SJCRH30 (cell line): ENCODE results near the gene TBC1D22A. TPM values are rescaled to one million over a fixed set of nuclear protein-coding genes. Genes with fewer than 3 reads are reported as not detected.
"Not testable (repeated sequence)": the region's sequence is repeated elsewhere in the genome, so short reads cannot be mapped to it uniquely, and the experiment has no call there.

ENCODE experiments used
- DNase-seq, 2 experiments: peaks; one replicate each; pipeline ENCODE4 v3.0.0-alpha.2; 2015 to 2020
- H3K27ac ChIP-seq: fragments of 250-450 bp; sonication (Bioruptor Pico); 2 replicates; pipeline ENCODE4 v1.5.1; 2020; ENCODE audit warnings: mild to moderate bottlenecking, moderate library complexity
- H3K27me3 ChIP-seq: fragments of 250-450 bp; sonication (Bioruptor Pico); 2 replicates; pipeline ENCODE4 v1.5.1; 2020; ENCODE audit warnings: mild to moderate bottlenecking, moderate library complexity
- H3K36me3 ChIP-seq: fragments of 250-450 bp; sonication (Bioruptor Pico); 2 replicates; pipeline ENCODE4 v1.5.1; 2020; ENCODE audit warnings: mild to moderate bottlenecking, moderate library complexity
- H3K4me1 ChIP-seq: fragments of 250-450 bp; sonication (Bioruptor Pico); 2 replicates; pipeline ENCODE4 v1.5.1; 2020; ENCODE audit warnings: mild to moderate bottlenecking, moderate library complexity
- H3K4me3 ChIP-seq: fragments of 250-450 bp; sonication (Bioruptor Pico); 2 replicates; pipeline ENCODE4 v1.5.1; 2020; ENCODE audit warnings: mild to moderate bottlenecking, moderate library complexity
- H3K9me3 ChIP-seq: fragments of 250-450 bp; sonication (Bioruptor Pico); replicated peaks from 2 replicates; pipeline ENCODE4 v1.5.1; 2020; ENCODE audit warnings: mild to moderate bottlenecking, moderate library complexity
- total RNA-seq: library from RNA; depleted of rRNA; stranded (reverse); fragments of >200 nt; shearing (Covaris generic); gene quantifications from 2 replicates; pipeline ENCODE4 v1.2.3, GENCODE V29; 2014

The TBC1D22A gene
- total RNA-seq, 1 experiment from 2014 or later: 8.9 TPM

DNA sequence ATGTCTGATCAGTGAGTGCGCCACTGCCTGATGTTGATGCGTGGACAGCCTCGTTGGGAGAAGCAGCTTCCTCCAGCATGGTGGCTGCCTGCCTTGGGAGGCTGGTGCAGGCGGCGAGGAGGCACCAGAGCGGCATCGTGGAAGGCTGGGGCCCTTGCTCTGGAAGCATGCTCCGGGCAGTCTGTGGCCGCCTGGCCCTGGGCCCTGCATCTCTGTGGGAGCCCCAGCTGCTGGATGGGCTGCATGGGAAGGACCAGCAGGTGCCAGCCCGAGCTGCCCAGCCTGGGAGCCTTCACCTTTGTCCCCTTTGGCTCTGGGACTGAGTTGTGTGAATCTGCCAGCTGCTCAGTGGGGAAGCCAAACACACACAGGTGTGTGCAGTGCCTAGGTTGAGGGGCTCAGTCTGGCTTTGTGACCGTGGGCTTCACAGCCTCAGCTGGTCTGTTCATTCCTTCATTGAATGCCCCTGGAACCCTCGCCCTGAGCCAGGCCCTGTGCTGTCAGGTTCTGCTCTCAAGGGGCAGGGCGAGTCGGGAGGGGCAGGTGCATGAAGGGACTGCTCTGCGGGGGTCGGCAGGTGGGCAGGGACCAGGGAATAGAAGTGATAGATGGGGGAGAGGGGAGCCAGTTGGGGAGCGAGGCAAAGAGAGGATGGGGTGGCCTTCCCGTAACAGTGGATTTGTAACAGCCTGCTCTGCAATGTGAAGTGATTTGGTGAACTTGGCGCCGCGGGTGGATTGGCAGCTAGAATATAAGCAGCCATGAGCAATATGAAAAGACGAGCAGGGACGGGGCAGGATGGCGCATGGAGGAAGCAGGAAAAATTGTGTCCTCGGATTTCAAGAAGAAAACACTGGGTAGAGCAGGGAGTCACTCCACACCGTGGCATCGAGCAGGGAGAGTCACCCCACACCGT is 354.2 kb downstream of the TBC1D22A start:
- Histone ChIP-seq H3K36me3 (no peaks in the 10 kb centered on the region), H3K9me3 (no peaks in the 10 kb centered on the region), H3K4me1 (no peaks in the 10 kb centered on the region), H3K27me3 (no peaks in the 10 kb centered on the region), H3K4me3 (no peak overlapping the region), H3K27ac (no peak overlapping the region)
- no peak for DNase-seq

DNA sequence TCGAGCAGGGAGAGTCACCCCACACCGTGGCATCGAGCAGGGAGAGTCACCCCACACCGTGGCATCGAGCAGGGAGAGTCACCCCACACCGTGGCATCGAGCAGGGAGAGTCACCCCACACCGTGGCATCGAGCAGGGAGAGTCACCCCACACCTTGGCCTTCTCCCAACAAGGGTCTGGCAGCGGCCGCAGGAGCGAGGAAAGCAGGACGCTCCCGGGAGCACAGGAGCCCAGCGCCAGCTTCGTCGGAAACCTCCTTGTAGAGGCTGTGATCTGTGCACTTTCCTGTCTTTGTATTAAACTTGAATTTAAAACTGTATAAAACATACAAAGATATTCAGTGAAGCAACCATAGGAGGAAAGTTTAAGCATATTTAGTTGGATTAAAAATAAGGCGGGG is 355.0 kb downstream of the TBC1D22A start:
- DNase-seq, H3K36me3 ChIP-seq, H3K27me3 ChIP-seq, H3K9me3 ChIP-seq, H3K4me1 ChIP-seq, H3K27ac ChIP-seq, H3K4me3 ChIP-seq: not testable (repeated sequence)

DNA sequence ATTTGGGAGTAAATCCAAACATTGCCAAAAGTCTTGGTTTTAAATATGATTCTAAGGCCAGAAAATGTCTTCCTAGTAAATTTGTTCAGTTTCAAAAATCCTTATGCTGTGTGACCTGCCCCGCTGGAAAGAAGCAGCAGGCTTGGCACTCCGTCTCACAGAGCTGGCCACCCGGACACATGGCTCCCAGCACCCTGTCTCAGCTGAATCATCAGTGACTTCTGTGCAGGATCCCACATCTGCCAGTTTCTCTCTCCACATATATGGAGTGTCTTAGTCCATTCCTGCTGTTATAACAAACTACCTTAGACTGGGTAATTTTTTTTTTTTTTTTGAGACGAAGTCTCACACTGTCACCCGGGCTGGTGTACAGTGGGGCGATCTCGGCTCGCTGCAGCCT is 356.7 kb downstream of the TBC1D22A start:
- Histone ChIP-seq H3K36me3 (no peaks in the 10 kb centered on the region), H3K4me1 (no peaks in the 10 kb centered on the region), H3K27me3 (no peaks in the 10 kb centered on the region), H3K27ac (no peak overlapping the region), H3K9me3 (no peaks in the 10 kb centered on the region), H3K4me3 (no peak overlapping the region)
- DNase-seq: no peak

DNA sequence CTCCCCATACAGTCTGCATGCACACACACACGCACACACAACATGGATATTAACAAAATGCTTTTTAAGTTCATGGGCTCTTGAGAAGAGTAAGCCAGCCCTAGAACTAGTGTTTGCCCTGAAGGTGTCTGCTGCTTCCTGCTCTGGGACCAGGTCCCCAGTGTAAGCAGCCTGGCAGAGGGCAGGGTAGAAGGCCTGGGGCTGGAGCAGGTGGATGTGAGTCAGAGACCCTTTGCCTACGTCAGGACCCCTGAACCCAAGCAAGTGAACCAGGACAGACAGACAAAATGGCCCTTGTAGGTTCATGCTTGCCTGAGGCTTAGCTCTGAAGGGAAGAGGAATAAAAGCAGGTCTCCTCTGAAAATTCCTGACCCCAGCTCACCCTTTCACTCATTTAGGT is 357.9 kb downstream of the TBC1D22A start:
- DNase-seq: no peak
- Histone ChIP-seq H3K27ac (no peak overlapping the region), H3K4me1 (no peaks in the 10 kb centered on the region), H3K36me3 (no peaks in the 10 kb centered on the region), H3K4me3 (no peak overlapping the region), H3K9me3 (no peaks in the 10 kb centered on the region), H3K27me3 (no peaks in the 10 kb centered on the region)

DNA sequence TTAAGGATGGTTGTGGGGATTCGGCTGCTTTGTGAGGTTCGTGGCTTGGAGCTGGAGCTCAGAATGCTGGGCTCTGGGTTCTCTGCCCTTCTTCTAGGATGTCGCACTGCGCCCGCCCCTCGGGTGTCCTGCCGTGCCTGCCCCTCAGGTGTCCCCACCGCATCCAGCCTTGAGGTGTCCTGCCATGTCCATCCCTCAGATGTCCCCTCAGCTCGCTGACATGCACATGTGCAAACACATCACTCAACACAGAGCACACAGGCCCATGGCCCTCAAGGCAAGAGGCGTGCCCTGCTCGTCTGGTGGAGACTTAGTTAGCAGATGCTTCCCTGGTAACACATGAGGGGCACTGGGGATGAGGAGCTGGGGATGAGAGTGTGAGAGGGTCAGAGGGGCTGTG is 359.3 kb downstream of the TBC1D22A start:
- no peak overlapping the region for H3K27ac ChIP-seq
- no peak overlapping the region for H3K4me3 ChIP-seq
- DNase-seq: no peak
- H3K9me3 ChIP-seq: no peaks in the 10 kb centered on the region
- H3K27me3 ChIP-seq: no peaks in the 10 kb centered on the region
- H3K36me3 ChIP-seq: no peaks in the 10 kb centered on the region
- H3K4me1 ChIP-seq: no peaks in the 10 kb centered on the region

DNA sequence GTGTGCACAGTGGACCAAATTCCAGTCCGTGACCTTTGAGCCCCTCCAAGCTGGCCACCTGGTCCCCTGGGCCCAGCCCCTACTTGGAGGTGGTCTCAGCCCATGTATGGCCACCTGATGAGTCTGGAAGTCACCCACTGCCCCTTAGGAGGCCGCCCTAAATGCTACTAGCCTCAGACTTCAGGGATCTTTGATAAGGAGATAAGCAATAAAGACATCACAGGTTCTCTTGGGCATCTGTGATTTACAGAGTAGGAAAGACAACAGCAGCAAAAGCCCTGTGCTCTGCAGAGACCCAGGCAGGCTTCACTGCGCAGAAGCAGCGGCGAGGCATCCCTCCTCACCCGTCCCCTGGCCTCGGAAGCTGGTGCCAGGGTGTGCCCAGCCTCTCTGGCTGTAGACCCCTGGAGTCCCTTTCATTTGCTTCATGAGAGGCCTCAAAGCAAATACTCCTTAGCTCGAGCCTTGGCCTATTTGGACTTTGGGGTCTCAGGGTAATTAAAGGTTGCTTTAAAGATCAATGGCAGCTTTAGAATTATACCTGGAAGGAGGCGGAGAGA is 360.1 kb downstream of the TBC1D22A start:
- Histone ChIP-seq H3K27me3 (no peaks in the 10 kb centered on the region), H3K36me3 (no peaks in the 10 kb centered on the region), H3K27ac (no peak overlapping the region), H3K9me3 (no peaks in the 10 kb centered on the region), H3K4me1 (no peaks in the 10 kb centered on the region), H3K4me3 (no peak overlapping the region)
- no peak for DNase-seq

DNA sequence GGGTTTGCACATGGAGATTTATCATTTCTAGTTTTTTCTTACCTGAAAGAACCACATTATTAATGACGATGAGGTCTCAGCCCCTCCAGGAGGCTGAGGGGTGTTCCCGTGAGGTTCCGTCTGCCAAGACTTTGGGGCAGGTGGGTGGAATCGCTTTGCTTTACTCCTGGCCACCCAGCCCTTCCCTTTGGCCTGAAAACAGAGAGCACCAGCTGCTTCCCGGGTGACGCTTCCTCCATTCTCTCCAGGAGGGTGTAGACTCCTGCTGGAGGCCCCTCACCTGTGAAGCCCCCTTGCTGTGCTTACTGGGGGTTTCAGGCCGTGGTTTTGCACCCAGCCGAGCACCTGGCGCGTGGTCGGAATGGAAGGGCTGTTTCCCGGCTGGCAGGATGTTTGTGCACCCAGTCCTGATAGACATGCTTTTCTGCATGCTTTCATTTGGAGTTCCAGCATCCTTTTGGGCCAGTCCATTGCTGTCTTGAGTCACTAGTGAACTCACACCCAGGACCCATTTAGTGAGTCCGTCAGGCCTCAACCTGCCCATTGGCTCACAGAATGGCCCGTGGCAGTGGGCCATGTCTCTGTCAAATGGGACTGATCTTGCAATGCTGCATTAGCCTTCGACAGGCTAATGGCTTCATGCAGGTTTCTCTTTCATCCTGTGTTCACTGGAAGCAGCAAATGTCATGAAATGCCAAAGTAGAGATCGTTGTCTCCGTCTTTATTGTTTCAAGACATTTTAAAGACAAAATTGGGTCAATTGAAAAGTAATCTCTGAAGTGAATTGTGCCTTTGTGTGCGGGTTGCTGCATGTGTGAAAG is 360.8 kb downstream of the TBC1D22A start:
- no peaks in the 10 kb centered on the region for H3K4me1 ChIP-seq
- no peak for DNase-seq
- H3K4me3 ChIP-seq: no peak overlapping the region
- H3K36me3 ChIP-seq: no peaks in the 10 kb centered on the region
- no peaks in the 10 kb centered on the region for H3K9me3 ChIP-seq
- no peaks in the 10 kb centered on the region for H3K27me3 ChIP-seq
- H3K27ac ChIP-seq: no peak overlapping the region

DNA sequence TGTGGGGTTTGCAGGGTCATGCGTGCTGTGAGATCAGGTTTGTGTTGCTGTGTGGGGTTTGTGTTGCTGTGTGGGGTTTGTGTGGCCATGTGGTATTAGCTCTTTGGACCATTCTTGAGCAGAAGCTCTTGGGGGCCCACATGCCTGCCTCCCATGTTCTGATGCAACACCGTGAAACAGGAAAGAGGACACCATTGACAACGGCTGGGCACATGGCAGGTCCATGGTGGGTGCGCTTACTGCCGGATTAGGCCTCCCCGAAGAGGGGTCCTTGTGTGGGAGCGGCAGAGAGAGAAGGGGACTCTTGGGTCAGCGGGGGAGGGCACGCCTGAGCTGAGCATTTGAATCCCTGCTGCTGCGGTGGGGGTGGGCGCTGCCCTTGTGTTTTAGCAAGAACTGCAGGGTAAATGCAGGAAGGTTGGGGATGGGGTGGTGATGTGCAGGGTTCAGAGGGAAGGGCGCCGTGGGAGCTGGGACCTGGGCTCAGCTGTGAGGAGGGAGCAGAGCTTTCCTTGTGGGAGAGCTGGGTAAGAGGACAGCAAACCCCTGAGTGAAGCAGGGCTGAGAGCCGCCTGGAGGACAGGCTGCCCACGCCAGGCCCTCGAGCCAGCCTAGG is 361.5 kb downstream of the TBC1D22A start:
- Histone ChIP-seq H3K27ac (no peak overlapping the region), H3K9me3 (no peaks in the 10 kb centered on the region), H3K27me3 (no peaks in the 10 kb centered on the region), H3K4me1 (no peaks in the 10 kb centered on the region), H3K36me3 (no peaks in the 10 kb centered on the region), H3K4me3 (no peak overlapping the region)
- DNase-seq: no peak

DNA sequence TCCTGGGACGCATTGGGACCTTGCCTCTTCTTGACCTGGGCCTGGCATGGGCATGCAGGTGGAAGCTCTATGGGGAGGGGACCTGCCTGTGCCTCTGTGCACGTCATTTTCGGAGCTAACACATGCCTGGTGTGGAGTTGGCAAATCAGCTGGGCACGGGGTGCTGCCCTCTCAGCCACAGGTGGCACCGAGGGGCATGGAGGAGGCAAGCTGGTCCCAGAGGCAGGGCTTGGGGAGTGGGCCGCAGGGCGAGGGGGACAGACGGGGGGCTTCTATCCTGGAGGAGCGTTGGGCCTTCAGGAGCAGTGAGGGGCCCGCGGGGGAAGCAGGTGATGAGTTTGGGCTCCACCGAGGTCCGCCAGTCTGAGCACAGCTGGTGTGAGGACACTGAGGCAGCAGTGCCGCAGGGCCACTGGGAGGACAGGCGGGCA is 362.0 kb downstream of the TBC1D22A start:
- no peaks in the 10 kb centered on the region for H3K27me3 ChIP-seq
- no peak overlapping the region for H3K4me3 ChIP-seq
- H3K36me3 ChIP-seq: no peaks in the 10 kb centered on the region
- no peaks in the 10 kb centered on the region for H3K4me1 ChIP-seq
- no peaks in the 10 kb centered on the region for H3K9me3 ChIP-seq
- DNase-seq: no peak
- no peak overlapping the region for H3K27ac ChIP-seq

DNA sequence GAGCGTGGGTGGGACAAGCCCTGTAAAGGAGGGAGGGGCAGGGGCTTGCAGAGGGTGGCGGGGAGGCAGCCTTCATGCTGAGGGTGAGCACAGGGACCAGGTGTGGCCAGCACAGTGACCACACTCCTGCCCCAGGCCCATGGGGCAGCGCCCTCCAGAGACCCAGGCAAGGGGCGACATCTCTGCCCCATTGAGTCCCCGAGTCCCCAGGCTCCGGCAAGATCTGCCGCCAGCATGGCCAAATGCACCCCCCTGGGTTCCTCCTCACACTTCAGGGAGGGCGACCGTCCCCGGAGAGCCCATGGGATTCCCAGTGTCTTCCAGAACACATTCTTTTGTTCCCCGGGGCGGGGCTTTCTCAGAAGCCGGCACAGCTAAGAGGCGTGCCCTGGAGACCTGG is 362.5 kb downstream of the TBC1D22A start:
- H3K4me3 ChIP-seq: no peak overlapping the region
- no peak for DNase-seq
- no peaks in the 10 kb centered on the region for H3K9me3 ChIP-seq
- no peaks in the 10 kb centered on the region for H3K36me3 ChIP-seq
- no peak overlapping the region for H3K27ac ChIP-seq
- no peaks in the 10 kb centered on the region for H3K4me1 ChIP-seq
- no peaks in the 10 kb centered on the region for H3K27me3 ChIP-seq

DNA sequence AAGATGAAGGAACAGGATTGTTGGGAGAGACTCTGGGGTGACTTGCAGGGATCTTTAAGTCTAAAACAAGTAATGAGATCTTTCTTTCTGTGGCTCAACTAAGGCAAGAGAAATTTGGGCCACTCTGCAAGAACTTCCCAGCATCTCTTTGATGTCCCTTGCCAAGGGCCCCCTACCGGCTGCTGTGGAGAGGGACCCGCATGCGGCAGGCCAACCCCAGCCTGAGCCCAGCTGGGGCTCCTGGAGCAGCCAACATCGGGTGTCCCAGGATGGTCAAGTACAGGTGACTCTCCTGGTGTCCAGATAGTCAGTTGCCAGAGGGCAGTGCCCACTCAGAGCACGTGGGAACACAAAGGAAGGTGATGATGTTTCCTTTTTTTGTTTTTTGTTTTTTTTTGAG is 363.2 kb downstream of the TBC1D22A start:
- Histone ChIP-seq H3K27me3 (no peaks in the 10 kb centered on the region), H3K36me3 (no peaks in the 10 kb centered on the region), H3K4me3 (no peak overlapping the region), H3K9me3 (no peaks in the 10 kb centered on the region), H3K27ac (no peak overlapping the region), H3K4me1 (no peaks in the 10 kb centered on the region)
- DNase-seq: no peak

DNA sequence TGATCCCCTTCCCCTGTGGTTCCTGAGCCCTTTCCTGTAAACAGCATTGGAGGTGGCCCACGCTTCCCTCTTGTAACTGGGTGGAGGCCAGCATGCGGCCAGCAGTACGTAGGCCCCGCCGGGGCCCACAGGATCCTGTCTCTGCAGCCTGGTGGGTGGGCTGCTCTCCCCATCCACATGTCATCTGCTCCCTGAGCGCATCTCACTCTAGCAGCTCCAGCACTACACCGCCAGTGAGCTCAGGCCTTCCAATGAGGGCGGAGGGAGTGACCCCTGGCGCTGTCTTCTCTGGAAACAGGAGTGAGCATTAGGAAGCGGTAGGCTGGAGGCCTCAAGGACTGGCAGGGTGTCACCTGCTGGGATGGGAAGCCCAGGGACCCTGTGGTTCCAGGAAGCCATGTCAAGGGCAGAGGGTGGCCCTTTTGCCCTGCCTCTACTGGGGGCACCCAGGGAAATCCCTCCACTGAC is 363.9 kb downstream of the TBC1D22A start:
- DNase-seq: no peak
- Histone ChIP-seq H3K27me3 (no peaks in the 10 kb centered on the region), H3K9me3 (no peaks in the 10 kb centered on the region)

DNA sequence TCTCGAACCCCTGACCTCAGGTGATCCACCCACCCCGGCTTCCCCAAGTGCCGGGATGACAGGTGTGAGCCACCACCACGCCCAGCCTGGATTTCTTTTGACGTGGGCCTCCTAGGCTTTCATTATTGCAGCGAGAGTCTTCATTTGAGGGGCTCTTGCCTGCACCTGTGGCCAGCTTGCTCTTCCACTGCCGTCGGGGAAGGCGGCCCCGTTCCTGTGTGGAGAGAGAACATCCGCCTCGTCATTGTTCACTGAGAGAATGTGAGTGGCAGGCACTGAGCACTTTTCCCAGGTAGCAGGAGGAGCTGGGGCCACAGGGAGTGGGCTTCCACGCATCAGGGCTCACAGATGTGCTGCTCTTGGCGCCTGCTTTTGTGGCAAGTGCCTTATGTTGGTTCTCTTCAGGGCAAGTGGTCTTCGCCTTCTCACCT is 365.0 kb downstream of the TBC1D22A start:
- H3K27me3 ChIP-seq: no peaks in the 10 kb centered on the region
- H3K4me1 ChIP-seq: no peaks in the 10 kb centered on the region
- H3K36me3 ChIP-seq: no peaks in the 10 kb centered on the region
- H3K27ac ChIP-seq: no peak overlapping the region
- H3K4me3 ChIP-seq: no peak overlapping the region
- DNase-seq: no peak
- H3K9me3 ChIP-seq: no peaks in the 10 kb centered on the region

More for the DNA sequence above, 363.9 kb downstream of the TBC1D22A start:
- Histone ChIP-seq H3K4me1 (no peaks in the 10 kb centered on the region), H3K4me3 (no peak overlapping the region), H3K27ac (no peak overlapping the region), H3K36me3 (no peaks in the 10 kb centered on the region)

DNA sequence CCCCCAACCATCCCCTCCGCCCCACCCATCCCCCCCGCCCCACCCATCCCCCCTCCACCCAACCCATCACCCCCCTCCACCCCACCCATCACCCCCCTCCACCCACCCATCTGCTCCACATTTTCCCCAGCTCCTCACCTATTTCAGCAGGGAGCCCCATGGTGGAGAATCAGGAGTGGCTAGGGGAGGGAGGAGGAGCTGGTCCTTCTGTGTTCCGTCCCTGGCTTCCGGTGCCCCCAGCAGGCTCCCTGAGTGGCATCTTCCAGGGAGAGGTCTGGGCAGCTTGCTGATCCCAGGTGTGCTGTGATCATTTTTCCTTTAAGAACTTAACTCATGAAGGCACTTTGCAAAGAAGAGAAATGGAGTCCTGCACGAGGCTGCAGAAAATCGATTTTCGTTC is 365.8 kb downstream of the TBC1D22A start:
- H3K27me3 ChIP-seq: no peaks in the 10 kb centered on the region
- no peaks in the 10 kb centered on the region for H3K4me1 ChIP-seq
- DNase-seq: no peak
- no peaks in the 10 kb centered on the region for H3K36me3 ChIP-seq
- no peak overlapping the region for H3K4me3 ChIP-seq
- H3K27ac ChIP-seq: no peak overlapping the region
- H3K9me3 ChIP-seq: no peaks in the 10 kb centered on the region
